ELF-1 (cell line): ENCODE data around the gene TUBGCP6.

Experiments
- DNase-seq: peaks from one replicate; pipeline ENCODE4 v3.0.0-alpha.2; 2016; ENCODE audit warnings: low read depth, low spot score

Gene TUBGCP6, protein sequence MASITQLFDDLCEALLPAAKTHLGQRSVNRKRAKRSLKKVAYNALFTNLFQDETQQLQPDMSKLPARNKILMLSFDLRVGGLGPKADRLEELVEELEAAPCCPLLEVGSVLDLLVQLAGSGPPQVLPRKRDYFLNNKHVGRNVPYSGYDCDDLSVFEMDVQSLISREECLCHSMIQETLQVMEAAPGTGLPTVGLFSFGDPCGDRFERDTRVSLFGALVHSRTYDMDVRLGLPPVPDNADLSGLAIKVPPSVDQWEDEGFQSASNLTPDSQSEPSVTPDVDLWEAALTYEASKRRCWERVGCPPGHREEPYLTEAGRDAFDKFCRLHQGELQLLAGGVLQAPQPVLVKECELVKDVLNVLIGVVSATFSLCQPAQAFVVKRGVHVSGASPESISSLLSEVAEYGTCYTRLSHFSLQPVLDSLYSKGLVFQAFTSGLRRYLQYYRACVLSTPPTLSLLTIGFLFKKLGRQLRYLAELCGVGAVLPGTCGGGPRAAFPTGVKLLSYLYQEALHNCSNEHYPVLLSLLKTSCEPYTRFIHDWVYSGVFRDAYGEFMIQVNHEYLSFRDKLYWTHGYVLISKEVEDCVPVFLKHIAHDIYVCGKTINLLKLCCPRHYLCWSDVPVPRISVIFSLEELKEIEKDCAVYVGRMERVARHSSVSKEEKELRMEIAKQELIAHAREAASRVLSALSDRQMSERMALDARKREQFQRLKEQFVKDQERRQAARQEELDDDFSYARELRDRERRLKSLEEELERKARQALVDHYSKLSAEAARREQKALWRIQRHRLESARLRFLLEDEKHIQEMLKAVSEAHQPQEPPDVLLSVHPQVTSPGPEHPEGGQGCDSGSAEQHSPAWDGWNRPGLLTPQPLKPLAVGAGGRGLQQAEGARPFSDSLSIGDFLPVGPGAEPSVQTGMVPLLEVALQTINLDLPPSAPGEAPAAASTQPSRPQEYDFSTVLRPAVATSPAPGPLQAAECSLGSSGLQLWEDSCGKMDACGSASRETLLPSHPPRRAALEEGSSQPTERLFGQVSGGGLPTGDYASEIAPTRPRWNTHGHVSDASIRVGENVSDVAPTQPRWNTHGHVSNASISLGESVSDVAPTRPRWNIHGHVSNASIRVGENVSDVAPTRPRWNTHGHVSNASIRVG (N-terminal part only)

GRCh38 chr22:50244420-50245213 is at the start of gene TUBGCP6:
Gene TUBGCP6, minus strand, starts transcription at chr22:50245023. Its CDS starts 564 bp downstream, at chr22:50244459.
- DNase-seq, result peak; percentile 93

- DNase-seq, result no peak
Observed at GRCh38 chr22:50294319-50294656, 49.5 kb upstream of the TUBGCP6 start.

DNA sequence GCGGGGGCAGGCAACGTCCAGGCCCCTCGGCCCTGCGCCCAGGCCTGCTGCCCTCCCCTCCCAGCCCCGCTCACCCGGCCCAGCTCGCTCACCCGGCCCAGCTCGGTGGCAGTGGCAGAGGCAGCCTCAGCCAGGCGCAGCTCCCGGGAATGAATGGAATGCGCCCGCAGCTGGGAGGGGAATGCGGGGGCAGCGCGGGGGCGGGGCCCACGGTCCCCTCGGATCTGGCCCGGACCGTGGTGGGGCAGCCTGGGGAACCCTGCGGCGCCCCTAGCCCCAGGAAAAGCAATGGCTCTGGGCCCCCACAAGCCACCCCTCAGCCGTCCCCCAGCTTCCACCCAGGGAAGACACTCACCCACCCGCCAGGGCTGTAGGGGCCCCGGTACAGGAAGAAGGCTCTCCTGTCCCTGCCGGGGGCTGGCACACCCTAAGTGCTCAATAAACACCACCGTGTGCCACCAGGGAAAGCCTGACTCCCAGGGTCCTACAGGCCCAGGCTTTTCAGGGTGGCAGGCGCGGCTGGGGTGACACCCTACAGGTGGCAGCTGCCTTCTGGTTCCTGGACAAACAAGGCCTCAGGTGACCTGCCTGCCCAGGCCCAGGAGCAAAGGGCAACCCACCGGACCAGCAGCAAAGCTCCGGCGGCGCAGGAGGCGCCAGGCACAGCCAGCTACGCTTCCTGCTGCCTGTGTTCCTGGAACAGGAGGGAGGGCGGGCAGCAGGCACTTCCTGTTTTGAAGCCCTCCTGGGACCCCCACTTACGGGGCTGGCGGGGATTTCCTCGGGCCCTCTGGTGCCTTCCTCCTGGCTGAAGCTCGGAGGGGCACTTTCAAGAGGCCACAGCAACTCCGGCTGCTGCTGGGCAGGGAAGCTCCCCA is 48.9 kb upstream of the TUBGCP6 start:
- DNase-seq, result peak; percentile 72

GRCh38 chr22:50292643-50293440 is 48.0 kb upstream of the TUBGCP6 start:
- DNase-seq, result no peak

GRCh38 chr22:50289942-50290630 is 45.3 kb upstream of the TUBGCP6 start:
- DNase-seq, result no peak

DNA sequence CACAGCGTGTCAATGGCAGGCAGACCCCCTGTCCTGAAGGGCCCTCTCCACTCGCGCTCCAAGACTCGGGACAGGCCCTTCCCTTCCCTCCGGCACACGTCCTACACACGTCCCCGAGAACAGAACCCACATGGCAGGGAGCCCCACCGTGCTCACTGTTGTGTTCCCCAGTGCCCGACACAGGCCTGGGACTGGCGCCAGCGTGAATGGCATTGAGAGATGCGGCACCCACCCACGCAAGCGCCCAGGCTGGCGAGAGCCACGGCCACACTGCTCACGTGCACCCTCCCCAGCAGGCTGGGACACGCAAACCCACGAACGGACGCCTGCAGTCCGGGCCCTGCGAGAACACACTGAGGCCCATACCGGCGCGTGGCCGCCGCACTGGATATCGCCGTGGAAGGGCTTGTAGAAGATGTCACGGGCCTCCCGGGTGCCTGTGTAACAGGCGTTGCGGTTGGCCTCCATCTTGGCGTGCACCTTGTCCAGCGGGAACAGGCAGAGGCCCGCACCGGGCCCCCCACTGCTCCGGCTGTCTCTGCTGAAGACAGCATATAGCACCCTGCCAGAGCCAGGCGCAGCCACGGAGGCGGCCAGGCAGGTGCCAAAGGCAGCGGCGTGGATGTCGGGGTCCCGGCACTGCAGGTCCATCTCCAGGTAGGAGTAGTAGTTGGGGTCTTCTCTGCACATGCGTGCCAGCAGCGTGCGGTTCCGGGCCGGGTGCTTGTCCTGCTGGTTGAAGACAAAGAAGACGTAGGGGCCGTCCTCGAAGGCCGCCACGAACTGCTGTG is 44.5 kb upstream of the TUBGCP6 start:
- no peak for DNase-seq

DNA sequence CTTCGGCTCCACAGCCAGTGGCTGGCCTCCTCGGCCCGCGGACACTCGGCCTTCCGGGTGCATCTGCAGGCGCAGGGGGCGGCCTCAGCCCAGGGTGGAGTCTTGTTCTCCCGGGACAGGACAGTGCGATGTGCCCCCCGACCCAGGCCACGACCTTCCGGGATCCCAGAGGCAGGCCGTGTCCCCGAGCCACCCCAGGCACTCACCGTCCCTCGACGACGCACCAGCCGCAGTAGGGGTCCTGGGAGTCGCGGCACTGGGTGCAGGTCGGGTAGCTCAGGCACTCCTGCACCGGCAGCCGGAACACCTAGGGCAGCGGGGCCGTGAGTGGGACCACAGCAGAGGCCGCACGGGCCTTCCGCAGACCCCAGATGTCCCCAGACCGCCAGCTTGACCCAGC is 42.9 kb upstream of the TUBGCP6 start:
- no peak for DNase-seq

- DNase-seq, result no peak
Observed at GRCh38 chr22:50286701-50287318, 42.0 kb upstream of the TUBGCP6 start.

DNA sequence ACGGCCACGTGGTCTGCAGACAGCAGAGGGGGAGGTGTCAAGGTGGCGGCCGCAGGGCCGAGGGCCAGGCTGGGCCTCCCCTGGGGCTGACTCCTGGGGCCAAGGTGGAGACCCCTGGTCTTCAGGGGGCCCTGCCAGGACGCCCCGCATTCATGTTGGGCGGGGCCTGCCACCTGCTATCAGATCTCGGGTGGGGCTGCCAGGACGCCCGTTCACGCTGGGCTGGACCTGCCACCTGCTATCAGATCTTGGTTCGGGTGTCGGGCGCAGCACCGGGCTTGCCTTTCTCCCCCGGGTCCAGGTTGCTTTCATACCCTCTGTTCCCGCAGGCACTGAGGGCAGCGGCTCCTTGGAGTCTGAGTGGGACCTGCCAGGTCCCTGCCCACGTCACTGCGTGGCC is 41.5 kb upstream of the TUBGCP6 start:
- DNase-seq, result no peak

DNA sequence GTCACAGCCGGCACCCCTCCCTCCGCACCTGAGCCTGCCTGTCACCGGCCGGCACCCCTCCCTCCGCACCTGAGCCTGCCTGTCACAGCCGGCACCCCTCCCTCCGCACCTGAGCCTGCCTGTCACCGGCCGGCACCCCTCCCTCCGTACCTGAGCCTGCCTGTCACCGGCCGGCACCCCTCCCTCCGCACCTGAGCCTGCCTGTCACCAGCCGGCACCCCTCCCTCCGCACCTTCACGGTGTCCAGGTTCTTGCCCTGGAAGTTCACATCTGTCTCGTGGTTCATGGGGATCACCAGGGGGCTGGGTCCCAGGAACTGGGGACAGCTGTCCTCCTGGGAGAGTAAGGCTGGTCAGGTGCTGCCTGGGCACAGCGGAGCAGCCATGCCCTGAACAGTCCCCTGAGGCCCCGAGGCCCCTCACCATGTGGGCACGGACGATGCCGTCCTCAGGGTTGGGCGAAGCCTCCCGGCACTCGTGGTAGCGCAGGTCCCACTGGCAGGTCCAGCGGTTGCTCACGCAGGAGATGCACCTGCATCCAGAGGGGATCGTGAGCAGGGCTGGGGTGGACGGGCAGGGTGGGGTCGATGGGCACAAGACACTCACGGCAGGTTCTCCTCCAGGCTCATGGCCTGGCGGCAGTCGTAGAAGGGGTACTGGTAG is 40.9 kb upstream of the TUBGCP6 start:
- DNase-seq, result no peak

GRCh38 chr22:50284479-50284878 is 39.7 kb upstream of the TUBGCP6 start:
- no peak for DNase-seq

GRCh38 chr22:50283821-50284220 is 39.0 kb upstream of the TUBGCP6 start:
- no peak for DNase-seq

DNA sequence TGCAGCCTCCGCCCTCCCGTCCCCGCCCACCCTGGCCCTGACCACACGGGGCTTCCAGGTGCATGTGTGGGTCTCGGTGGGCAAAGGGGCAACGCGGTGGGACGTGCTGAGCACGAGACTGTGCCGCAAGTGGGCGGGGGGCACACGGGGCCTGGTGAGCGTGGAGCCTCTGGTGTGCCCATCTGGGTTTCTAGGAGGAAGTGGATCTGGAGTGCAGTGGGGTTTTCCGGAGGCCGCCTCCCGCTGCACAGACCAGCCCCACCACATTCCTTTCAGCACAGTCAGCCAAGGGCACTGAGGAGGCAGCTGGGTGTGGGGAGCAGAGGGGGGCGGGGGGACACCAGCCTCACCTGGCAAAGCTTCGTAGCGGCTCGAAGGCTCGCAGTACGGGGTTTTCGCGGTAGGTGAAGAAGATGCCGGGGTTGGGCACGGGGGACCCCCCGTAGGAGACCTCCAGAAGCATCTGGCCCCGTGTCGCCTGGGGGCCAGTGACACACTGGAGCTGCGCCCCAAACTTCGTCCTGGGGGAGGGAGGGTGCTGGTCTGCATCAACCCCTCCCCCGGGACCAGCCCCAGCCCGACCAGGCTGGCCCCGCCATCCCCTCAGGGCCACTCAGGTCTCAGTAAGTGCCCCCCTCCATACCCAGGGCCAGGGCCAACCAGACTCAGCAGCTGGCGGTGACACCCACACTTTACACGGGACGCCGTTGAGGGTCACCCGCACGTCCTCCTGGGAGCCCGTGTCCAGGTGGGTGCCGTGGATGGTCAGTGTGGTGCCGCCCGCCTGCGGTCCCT is 37.7 kb upstream of the TUBGCP6 start:
- DNase-seq, result peak; percentile 61

DNA sequence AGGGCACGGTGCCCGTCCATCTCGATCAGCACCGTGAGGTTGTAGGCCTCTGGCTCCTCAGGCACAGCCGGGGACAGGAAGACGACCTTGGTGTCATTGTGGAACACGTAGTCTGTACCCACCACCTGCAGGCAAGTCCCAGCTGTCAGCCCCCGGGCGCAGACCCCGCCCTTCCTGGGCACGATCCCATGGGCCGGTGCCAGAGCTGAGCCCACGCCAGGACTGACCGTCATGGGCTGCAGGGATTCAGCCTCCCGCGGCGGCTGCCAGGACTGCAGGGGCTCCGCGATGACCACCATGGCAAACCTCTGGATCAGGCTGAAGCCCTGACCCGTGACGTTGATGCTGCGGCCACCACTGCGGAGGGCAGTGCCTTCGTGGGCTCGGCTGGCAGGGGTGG is 37.1 kb upstream of the TUBGCP6 start:
- no peak for DNase-seq

DNA sequence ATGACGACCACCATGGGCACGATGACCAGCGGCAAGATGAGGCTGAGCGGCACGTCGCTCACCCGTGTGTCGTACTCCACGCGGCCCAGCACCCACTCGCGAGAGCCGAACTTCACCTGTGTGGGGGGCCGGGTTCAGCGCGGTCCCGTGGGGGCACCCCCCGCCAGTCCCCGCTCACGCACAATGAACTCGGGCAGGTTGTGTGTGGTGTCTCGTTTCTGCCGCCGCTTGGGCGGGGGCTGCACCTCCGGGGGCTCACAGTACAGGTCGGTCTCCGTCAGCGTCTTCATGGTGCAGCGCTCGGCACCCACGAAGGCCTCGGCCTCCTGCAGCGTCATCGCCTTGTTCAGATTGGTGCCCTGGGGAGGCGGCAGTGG is 36.5 kb upstream of the TUBGCP6 start:
- no peak for DNase-seq

- no peak for DNase-seq
Observed at GRCh38 chr22:50280708-50281383, 36.0 kb upstream of the TUBGCP6 start.
